GM19240 (cell line): ENCODE results near the gene C11orf58.

Experiments used
- DNase-seq: peaks from one replicate; pipeline ENCODE4 v3.0.0; 2011; ENCODE audit warnings: low spot score; ENCODE audit not compliant: insufficient read length

C11orf58 gene

GRCh38 chr11:16767957-16768356 is 29.5 kb downstream of the C11orf58 start:
- DNase-seq, result no peak

DNA sequence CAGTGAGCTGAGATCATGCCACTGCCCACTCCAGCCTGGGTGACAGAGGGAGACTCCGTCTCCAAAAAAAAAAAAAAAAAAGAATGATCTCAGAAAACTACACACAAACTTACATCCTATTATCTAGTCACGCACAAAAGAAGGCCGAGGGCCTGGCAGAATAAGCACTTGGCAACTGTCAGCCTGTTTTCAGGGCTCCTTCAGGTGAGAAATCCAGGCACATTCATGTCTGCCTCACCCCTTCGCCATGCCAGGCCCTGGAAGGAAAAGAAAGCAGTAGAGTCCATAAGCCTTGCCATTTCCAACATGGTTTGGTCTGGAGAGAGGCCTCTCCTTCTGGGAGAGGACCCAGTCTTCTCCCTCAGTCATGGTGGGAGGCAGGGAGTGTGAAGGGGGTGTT is 30.9 kb downstream of the C11orf58 start:
- no peak for DNase-seq

- DNase-seq, result no peak
These were observed 31.6 kb downstream of the C11orf58 start for GRCh38 chr11:16770016-16770415.

DNA sequence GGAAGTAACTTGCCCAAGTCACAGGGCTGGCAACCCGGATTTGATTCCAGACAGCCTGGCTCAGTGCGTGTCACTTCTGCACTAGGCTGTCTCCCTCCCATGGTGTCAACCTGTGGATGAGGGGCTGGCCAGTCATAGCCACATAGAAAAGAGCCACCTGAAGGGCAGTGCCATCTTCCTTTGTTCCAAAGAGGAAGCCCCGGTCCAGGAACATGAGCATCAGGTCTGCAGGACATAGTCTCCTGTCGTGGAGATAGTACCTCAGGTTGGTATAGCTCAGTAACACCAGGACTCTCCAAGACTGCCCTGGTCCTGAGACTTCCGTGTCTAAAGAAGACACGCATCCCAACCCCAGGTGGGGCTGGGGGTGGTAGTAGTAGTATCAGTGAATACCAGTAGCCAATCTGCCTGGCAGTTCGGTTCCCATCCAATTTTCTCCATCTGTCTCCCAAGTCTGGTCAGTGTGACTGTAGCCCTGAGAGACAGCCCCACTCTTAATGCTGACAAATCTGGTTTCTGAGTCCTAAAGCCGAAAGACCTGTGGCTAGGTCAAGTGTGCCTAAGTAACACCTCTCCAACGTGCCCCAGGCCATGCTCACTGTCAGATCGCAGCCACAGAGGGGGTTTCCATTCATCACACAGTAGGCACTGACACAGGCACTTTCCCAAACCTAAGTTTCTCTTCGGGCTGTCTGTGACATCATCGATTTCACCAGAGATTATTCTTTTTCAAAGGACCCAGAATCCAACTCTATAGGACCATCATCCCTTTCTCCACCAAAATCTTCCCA is 33.1 kb downstream of the C11orf58 start:
- no peak for DNase-seq

DNA sequence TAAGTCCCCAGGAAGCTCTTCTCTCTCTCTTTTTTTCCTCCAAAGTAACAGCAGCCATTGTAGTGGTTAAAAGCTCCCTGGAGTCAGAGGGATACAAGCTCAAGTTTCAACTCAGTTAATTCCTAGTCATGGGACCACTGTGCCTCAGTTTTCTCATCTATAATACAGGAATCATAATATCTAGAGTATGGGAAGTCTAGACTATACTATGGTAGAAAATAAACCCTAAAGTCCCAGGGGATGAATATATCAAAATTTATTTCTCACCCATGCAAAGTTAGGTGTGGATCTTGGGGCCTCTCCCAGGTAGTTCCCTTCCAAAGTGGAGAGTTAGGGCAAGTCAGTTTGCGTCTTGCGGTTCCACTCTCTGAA is 33.7 kb downstream of the C11orf58 start:
- DNase-seq, result no peak

DNA sequence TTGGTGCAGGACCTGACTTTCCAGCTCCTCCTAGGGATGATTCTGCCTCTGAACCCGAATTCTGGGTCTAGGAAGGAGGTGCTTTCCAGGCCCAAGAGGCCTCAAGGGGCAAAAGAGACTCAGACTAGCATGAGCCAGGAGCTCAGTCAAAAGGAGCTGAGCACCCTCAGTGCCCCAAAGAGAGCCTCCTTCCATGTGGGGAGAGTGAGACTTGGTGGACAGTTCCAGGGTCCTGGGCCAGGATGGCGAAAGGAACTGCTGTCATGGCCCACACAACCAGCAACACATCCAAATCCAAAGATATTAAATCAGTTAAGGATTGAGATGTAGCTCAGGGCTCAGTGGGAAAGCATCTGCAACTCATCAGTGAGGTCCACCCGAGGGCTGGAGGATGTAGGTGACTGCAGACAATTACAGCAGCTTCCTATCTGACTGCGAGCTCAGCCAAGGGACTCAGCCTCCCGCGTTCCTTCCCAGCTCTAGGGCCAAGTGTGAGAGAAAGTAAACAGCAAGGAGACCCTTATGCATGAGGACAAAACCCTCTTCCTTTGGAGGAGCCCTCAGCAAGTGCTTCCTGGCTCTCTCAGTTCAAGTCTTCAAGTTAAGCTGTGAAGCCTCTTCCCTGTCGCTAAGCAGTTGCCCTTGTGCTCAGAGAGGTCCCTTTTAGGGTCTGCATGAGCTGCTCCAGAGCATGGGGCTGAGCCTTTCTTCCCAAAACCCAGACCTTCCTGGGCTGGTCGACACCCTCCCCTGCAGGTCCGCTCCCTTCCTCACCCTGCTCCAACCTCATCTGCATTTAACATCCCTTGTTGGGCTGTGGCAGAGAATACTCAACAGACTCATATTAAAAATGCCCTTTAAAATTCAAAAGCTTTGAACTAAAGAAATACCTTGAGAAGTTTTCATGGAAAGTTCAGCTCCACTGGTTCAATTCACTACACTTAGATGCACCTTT is 35.8 kb downstream of the C11orf58 start:
- DNase-seq, result no peak

- no peak for DNase-seq
These were observed 36.6 kb downstream of the C11orf58 start for GRCh38 chr11:16774936-16775613.

DNA sequence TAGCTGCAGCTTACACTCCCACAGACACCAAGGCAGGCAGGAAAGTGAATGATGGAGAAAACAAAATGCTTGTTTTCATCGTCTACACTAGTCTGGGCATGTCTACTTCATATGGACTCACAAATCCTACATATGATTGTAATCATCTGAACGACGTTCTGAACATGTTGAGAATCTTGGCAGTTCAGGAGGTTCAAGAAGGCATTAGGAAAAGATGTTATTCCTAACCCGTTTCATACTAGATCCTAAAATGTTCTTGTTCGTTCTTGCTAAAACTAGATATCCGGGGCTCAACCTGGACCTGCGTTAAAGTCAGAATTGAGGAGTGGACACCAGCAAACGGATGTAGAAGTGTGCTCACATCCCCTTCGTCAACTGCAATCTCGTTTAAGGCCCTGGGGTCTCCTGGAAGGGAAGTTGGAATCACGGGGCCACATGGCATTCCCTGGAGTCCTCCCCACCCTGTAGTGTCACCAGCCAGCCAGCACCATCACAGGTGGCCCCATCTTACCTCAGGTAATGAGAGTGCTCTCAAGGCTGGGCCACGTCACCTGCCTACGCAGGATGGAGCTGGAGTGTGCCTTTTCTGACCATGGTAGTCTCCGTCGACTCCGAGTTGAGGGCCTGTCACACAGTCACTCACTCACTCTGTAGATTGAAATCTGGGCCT is 37.3 kb downstream of the C11orf58 start:
- DNase-seq, result no peak

DNA sequence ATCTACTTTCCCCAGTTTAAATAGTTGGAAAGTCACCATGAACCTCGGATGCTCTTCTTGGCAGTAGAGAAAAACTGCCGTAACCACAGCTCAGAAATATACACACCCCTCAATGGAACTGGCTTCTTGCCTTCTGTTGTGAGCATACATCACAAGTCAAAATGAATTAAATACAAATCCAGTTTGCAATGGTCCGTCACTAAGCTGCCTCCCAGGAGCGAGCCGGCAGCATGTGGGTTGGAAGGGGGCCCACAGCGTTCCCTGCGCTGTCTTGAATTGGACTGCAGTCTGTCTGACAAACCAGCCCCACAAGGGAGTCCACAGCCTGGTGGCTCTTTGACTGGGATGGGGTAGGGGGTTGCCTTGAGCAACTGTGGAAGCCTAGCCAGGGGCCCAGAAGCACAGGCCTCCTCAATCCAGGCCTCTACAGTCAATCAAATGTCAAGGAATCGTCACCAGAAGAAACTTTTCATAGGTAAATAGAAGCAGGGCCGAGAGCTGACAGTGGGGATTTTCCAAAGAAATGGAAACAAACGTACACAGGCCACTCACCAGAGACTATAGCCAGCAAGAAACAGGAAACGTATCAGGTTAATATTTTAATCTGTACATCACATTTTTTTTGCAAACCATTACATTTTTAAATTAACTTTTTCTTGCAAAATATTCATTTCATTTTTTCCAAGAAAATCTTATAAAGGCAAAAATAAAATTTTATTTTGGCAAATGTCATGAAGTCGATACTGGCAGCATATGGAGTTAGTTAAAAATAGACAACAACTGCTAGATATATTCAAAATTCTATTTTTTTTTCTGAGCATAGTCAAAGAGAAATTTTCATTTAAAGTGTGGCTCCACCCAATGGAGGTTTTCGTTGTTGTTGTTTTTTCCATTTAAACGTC is 38.5 kb downstream of the C11orf58 start:
- DNase-seq, result no peak

DNA sequence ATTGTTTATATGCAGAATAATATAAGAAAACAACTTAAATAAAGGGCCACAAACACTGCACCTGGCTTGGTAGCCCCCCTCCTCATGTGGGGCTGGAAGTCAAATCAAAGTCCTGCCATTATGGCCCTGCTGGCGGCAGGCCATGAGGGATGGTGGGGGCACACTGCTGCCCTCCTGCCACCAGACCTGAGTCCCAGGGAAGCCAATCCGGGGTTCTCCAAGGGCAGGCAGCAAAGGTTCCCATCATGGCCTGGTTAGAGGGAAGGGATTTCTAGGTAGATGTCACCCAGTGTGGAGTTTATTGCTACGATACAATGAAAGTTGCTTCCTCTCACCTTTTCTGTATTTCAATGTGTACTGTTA is 39.1 kb downstream of the C11orf58 start:
- no peak for DNase-seq

DNA sequence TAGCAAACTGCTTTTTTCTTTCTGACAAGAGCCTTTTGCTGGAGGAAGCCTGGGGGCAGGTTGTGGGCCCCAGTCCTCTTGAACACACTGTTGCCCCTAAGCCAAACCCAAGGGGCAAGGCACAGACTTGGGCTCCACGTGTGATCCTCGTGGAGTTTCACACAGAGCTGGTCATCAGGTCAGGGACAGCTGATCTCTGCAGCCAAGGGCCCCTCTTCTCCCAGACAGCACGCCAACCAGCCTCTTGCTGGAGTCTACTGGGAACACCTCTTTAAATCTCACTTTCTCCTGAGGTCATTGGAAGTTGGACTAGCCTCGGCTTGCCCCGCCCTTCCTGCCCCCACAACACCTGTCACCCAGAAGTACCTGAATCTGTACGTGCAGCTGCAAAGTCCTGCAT is 39.8 kb downstream of the C11orf58 start:
- no peak for DNase-seq

GRCh38 chr11:16778876-16779275 is 40.4 kb downstream of the C11orf58 start:
- no peak for DNase-seq

DNA sequence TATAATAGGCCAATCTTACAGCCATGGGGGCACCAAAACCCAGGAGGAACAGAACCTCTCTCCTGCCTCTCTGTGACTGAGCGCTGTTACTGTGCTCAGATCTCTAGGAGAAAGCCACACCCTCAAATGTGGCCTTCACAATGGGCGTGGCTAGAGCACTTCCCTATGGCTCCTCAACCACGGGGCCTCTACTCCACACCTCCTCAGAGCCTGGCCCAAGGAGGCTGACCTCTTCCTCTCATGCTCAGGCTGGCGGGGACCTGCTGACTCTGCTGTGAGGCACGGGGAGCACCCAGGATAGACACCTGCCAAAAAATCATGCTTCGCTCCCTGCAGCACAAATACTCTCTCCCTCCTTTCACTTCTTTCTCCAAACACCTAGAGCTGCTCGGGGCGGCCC is 41.0 kb downstream of the C11orf58 start:
- DNase-seq, result no peak

DNA sequence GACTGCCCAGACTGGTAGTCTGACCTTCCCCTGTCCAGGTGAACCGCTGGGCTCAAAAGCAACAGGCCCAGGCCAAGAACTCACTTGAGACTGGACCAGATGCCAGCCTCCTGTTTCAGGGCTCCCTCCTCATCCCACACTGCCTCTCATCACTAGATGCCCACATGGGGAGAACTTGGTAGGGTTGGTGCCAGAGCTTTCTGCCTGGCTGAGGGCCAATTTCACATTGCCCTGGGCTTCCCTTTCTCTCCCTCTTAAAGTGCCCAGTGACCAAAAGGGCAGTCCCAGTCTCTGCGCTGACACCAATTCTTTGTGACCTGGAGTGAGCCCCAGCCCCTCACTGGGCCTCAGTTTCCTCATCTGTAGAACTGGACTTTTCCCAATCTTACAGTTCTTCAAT is 41.7 kb downstream of the C11orf58 start:
- no peak for DNase-seq

DNA sequence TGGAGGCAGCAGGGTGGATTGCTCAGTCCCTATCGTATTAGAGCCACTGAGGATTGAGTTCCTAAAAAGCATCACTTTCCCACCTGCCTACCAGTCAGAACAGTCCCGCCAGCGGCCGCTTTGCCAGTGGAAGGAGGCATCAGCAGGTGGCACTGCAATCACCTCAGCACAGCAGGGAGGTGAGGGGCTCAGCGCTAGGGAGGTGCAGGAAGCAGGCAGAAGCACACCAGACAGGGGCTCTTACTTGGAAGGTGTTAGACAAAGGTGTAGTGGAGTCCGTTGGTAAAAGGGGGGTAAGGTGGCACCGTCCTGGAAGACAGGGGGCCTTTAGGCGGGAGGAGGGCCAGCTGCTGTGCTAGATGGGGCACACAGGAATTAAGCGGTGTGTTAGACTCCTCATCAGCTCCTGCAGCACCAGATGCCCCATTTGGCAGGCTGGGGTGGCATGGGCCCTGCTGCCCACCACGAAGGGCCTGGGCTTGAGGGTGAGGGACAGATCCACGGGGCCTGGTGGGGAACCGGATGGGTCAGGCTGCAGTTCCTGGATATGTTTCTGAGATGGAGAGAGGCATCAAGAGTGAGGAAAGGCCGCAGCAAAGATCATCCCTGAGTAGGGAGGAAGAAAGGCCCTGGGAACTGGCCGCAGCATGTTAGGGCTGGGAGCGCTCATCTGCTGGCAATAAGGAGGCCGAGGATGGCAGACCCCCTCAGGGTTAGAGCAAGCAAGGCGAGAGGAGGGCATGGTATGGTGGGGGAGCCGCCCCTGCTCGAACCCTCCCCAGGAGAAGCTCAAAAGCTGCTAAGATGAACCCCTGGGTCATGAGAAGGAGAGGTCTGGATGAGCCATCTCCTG is 42.5 kb downstream of the C11orf58 start:
- no peak for DNase-seq

DNA sequence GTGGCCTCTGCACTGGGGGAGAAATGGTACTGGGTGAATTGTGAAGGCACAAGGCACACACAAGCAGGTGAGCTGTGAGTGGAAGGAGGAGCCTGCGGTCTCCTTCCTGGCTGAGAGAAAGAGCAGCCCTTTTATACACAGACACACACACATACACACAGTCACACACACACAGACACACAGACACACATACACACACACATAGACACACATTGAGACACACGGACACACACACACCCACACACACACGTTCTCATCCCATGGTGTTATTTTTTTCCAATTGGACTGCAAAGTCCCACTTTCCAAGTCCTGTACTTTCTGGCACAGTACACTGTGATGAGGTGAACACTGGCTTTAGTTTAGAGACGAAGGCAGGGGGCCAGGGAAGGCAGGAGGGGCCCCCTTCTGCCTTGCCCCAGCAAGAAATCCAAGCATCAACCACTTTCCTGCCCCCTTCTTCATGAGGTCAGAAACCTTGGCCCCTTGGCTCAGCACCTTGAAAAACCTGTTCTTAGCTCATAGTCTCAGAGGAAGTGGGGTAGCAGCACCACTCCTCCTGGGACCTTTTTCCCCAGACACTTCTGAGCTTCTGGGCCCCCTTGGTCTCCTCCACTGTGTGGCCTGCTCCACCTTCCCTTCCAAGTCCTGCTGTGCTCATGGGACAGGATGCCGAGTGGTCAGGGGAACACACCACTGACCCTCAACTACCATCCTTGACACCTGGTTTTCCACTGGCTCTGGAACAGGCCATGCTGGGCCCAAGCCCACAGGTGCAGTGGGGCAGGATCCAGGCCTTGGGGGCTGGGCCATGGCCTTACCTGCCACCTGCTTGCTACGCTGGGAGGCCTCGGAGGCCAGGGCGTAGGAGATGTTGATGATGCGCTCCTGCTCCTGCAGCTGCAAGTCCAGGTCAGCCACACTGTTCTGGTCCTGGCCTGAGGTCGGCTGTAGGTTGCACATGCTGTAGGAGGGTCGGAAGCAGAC is 43.8 kb downstream of the C11orf58 start:
- no peak for DNase-seq

DNA sequence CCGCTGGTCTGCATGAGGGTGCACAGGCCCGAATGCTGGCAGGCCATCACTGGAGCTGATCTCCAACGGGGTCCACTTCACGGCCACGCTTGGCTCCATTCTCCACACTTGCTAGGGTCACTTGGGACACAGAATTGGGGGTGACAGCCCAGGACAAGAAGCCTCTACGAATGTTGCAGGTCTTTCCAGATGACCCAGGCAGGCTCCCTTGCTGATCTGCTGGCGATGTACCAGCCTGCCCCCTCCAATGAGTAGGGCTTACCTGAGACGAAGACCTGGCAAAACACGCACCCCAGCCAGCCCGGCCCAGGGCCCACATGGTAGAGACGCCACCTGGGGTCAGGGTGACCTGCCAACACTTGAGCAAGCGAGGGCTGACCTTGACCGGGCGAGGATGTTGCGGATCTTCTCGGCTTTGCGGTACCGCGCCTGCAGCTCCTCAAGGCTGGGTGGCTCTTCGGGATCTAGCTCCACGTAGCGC is 44.9 kb downstream of the C11orf58 start:
- no peak for DNase-seq

DNA sequence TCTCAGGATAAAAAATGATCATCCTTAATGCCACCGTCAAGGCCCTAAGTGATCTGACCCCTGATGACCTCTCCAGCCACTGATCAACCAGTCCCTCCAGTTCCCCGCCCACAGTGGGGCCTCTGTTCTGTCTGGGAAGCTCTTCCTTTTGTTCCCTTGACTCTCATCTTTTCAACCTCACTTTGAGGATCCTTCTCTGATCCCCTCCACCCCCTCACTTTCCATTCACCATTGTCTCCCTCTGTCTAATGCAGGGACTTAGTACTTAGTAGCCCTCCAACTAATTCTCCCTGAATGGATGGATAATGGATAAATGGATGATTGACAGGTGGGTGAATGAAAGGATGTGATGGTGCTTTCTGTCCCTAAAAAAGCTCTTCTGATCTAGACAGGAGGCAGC is 45.6 kb downstream of the C11orf58 start:
- DNase-seq, result no peak
